Keratinocyte (primary cell): ENCODE data around the gene STAT3. TPM values are rescaled to one million over a fixed set of nuclear protein-coding genes. Genes with fewer than 3 reads are reported as not detected.

Experiments
- DNase-seq: peaks from one replicate; pipeline ENCODE4 v3.0.0-alpha.2; 2011; ENCODE audit warnings: low read depth, missing footprints, low spot score
- FAIRE-seq: peaks from 2 replicates; lab custom pipeline; 2011; peaks lifted over from hg19 to GRCh38; lab: Jason Lieb, UNC
- H2AFZ ChIP-seq: 2 replicates; pipeline ENCODE4 v1.6.0; 2012; ENCODE audit warnings: low read length, control low read depth, inconsistent platforms; ENCODE audit not compliant: control insufficient read depth
- H3K27ac ChIP-seq: 2 replicates; pipeline ENCODE4 v1.5.1; 2011; ENCODE audit warnings: low read length; ENCODE audit not compliant: control insufficient read depth, insufficient read depth
- H3K27me3 ChIP-seq: 3 replicates; pipeline ENCODE4 v1.6.0; 2011; ENCODE audit warnings: low read length; ENCODE audit not compliant: control insufficient read depth, insufficient read depth; ENCODE audit errors: extremely low read depth
- H3K36me3 ChIP-seq, 2 experiments: 2 replicates in 1 of 2; 3 replicates in 1 of 2; pipeline ENCODE4 v1.5.1; 2011; ENCODE audit warnings: low read length in 2 of 2, mild to moderate bottlenecking in 1 of 2; ENCODE audit not compliant: control insufficient read depth in 2 of 2, insufficient read depth in 2 of 2; ENCODE audit errors: extremely low read depth in 1 of 2
- H3K4me1 ChIP-seq: 3 replicates; pipeline ENCODE4 v1.5.1; 2011; ENCODE audit warnings: low read length; ENCODE audit not compliant: control insufficient read depth, insufficient read depth; ENCODE audit errors: extremely low read depth
- H3K4me2 ChIP-seq: 3 replicates; pipeline ENCODE4 v1.6.0; 2011; ENCODE audit warnings: low read depth, low read length; ENCODE audit not compliant: control insufficient read depth, insufficient read depth; ENCODE audit errors: extremely low read depth
- H3K4me3 ChIP-seq, 3 experiments: fragments of 200-600 bp in 1 of 3; sonication (generic) in 1 of 3; 2 replicates in 2 of 3; 3 replicates in 1 of 3; pipeline ENCODE4 v1.5.1; 2011 to 2016; ENCODE audit warnings: low read length in 3 of 3, mild to moderate bottlenecking in 3 of 3, control low read depth in 2 of 3, inconsistent platforms in 1 of 3, low read depth in 1 of 3, mixed read lengths in 1 of 3, mixed run types in 1 of 3, moderate library complexity in 1 of 3; ENCODE audit not compliant: control insufficient read depth in 2 of 3, insufficient read depth in 2 of 3; ENCODE audit errors: extremely low read depth in 1 of 3
- H3K79me2 ChIP-seq: 2 replicates; pipeline ENCODE4 v1.6.0; 2012; ENCODE audit warnings: low read length; ENCODE audit not compliant: control insufficient read depth, insufficient read depth
- H3K9ac ChIP-seq: 3 replicates; pipeline ENCODE4 v1.6.0; 2011; ENCODE audit warnings: low read length; ENCODE audit not compliant: control insufficient read depth, insufficient read depth; ENCODE audit errors: extremely low read depth
- H3K9me1 ChIP-seq: 3 replicates; pipeline ENCODE4 v1.6.0; 2011; ENCODE audit warnings: low read length; ENCODE audit not compliant: control insufficient read depth, insufficient read depth; ENCODE audit errors: extremely low read depth
- H3K9me3 ChIP-seq: 2 replicates; pipeline ENCODE4 v1.5.1; 2012; ENCODE audit warnings: low read depth, low read length; ENCODE audit not compliant: control insufficient read depth
- H4K20me1 ChIP-seq: 3 replicates; pipeline ENCODE4 v1.6.0; 2011; ENCODE audit warnings: low read length; ENCODE audit not compliant: control insufficient read depth, insufficient read depth; ENCODE audit errors: extremely low read depth
- CTCF ChIP-seq, 3 experiments: IDR thresholded peaks in 1 of 3; conservative IDR thresholded peaks in 1 of 3; optimal IDR thresholded peaks in 1 of 3; 2 replicates in 2 of 3; 3 replicates in 1 of 3; pipeline versions ENCODE3 to v1.5.1; 2011; ENCODE audit warnings: low read length in 3 of 3, mild to moderate bottlenecking in 3 of 3, moderate library complexity in 2 of 3, control low read depth in 1 of 3, inconsistent platforms in 1 of 3; ENCODE audit not compliant: insufficient read depth in 2 of 3; ENCODE audit errors: extremely low read depth in 1 of 3
- EZH2 ChIP-seq: IDR thresholded peaks from one replicate; pipeline ENCODE4 v1.6.1; 2012; ENCODE audit warnings: inconsistent platforms, mild to moderate bottlenecking, low read length, moderate library complexity
- dilution Hi-C: fragments of 300-500 bp; cut with MboI; formaldehyde crosslinking; loops from one replicate; pipeline ENCODE4 v1.7.0; 2020; ENCODE audit warnings: low sequenced_read_pairs; ENCODE audit not compliant: extremely low pct_ligation_motif_present
- polyA minus RNA-seq, 3 experiments: library from RNA; depleted of rRNA, polyadenylated mRNA; stranded (reverse); fragments of >200 nt; gene quantifications; 1 replicate in 1 of 3; 2 replicates in 1 of 3; 3 replicates in 1 of 3; pipeline ENCODE4 v1.2.3, GENCODE V29; 2011
- polyA plus RNA-seq, 5 experiments: library from polyadenylated mRNA; depleted of rRNA in 3 of 5; stranded (reverse) in 3 of 5; stranded (forward) in 1 of 5; unstranded in 1 of 5; fragments of >200 nt; gene quantifications; 1 replicate in 1 of 5; 2 replicates in 3 of 5; 3 replicates in 1 of 5; pipeline versions ENCODE4 v1.2.1 to v1.2.3, GENCODE V29; 2011 to 2012; ENCODE audit warnings: missing spikeins in 2 of 5, low read depth in 1 of 5, low replicate concordance in 1 of 5

The STAT3 gene
- polyA plus RNA-seq (30.6 to 55.8 TPM (median 37.4 TPM) in 3 replicates), polyA minus RNA-seq (70.0 to 118 TPM (median 78.5 TPM) in 3 replicates)
- 36.5 TPM for polyA plus RNA-seq (2011; ENCODE audit: low read depth)
- 40.0 and 43.3 TPM in 2 replicates for polyA plus RNA-seq (2011; cell fraction: cytosol; rRNA removed)
- 68.3 and 77.9 TPM in 2 replicates for polyA plus RNA-seq (2011; cell fraction: nucleus; rRNA removed)
- 44.6 and 57.8 TPM in 2 replicates for polyA plus RNA-seq (2012; ENCODE audit: low replicate concordance)
- 59.5 TPM for polyA minus RNA-seq (2011; cell fraction: cytosol; rRNA and poly(A)+ RNA removed)
- 45.8 and 80.0 TPM in 2 replicates for polyA minus RNA-seq (2011; cell fraction: nucleus; rRNA and poly(A)+ RNA removed)

GRCh38 chr17:42388381-42389134 is at the start of gene STAT3:
Gene STAT3, minus strand, starts transcription at chr17:42388442. Its CDS starts 39,926 bp downstream, at chr17:42348516.
- Histone ChIP-seq H3K4me1 (peaks cover 15% of the 10 kb centered on the region), H2AFZ (peak within 1 kb of the TSS; percentile 93), H3K79me2 (peaks cover 41% of the 10 kb centered on the region), H4K20me1 (peaks cover 4% of the 10 kb centered on the region), H3K4me2 (peak within 1 kb of the TSS; percentile 100), H3K9ac (peak within 1 kb of the TSS; percentile 83), H3K9me3 (no peaks in the 10 kb centered on the region), H3K9me1 (no peaks in the 10 kb centered on the region), H3K27me3 (no peaks in the 10 kb centered on the region), H3K4me3 (peak within 1 kb of the TSS; percentile 92 to 96 (median 92)), H3K27ac (peak within 1 kb of the TSS; percentile 85), H3K36me3 (no peaks in the 10 kb centered on the region)
- DNase-seq (peak; percentile 99), FAIRE-seq (peak; percentile 63)
- TF ChIP-seq CTCF (optimal IDR thresholded peaks at IDR 0.05 in 1 of 3, IDR thresholded peaks at IDR 0.05 in 1 of 3, conservative IDR thresholded peaks at IDR 0.05 in 1 of 3; ENCODE audit: extremely low read depth in 1 of 3, insufficient read depth in 2 of 3, low read length in 3 of 3) (peak in 1 of 3 experiments; percentile 33), EZH2 (no peak)
- dilution Hi-C loops: no loop called here

- Histone ChIP-seq H3K9me3 (no peaks in the 10 kb centered on the region), H4K20me1 (no peaks in the 10 kb centered on the region), H3K9me1 (no peaks in the 10 kb centered on the region), H3K4me3 (no peak overlapping the region), H3K4me2 (no peak overlapping the region), H3K27me3 (no peaks in the 10 kb centered on the region), H3K36me3 (no peaks in the 10 kb centered on the region), H3K27ac (no peak overlapping the region), H3K9ac (no peak overlapping the region), H3K79me2 (no peaks in the 10 kb centered on the region), H3K4me1 (peaks cover 3% of the 10 kb centered on the region), H2AFZ (no peak overlapping the region)
- FAIRE-seq: no peak
- dilution Hi-C loops: no loop called here
- TF ChIP-seq CTCF (optimal IDR thresholded peaks at IDR 0.05 in 1 of 3, IDR thresholded peaks at IDR 0.05 in 1 of 3, conservative IDR thresholded peaks at IDR 0.05 in 1 of 3; ENCODE audit: extremely low read depth in 1 of 3, insufficient read depth in 2 of 3, low read length in 3 of 3) (no peak), EZH2 (no peak)
- DNase-seq: no peak
Observed at GRCh38 chr17:42436391-42436790, 48.1 kb upstream of the STAT3 start.
